Measurements from ENCODE around the gene TSHZ2.

Gene TSHZ2

GRCh38 chr20:53116733-53117132 is 144.6 kb downstream of the TSHZ2 start:
- CTCF ChIA-PET: interaction anchor here (0.9 kb wide), 1 partner anchor 431 kb away, joined by 3 read pairs; no protein-coding TSS in a partner anchor

DNA sequence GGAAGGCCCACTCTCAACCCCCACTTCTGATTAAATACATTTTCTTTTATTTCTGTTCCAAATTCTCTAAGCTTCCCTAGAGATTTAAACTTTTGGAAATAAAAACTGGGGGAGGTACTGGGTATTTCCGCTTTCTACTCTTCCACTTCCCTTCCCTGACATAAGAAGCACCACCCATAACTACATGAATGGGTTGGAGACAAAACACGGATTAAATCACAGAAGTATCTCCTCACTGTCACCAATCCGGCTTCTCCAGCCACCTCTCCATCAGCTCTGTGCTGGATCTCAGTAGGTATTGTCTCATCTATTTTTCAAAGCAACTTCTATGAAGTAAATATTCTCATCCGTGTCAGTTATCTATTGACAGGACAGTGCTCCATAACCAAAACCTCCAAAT is 150.7 kb downstream of the TSHZ2 start:
- Histone ChIP-seq H3K4me1 (ENCODE audit: control extremely low read depth in 1 of 4, control insufficient read depth in 4 of 4, insufficient read depth in 4 of 4, low read length in 3 of 4) (no peaks in the 10 kb centered on the region), H3K27me3 (replicated peaks in 2 of 5; ENCODE audit: control insufficient read depth in 4 of 5, insufficient read depth in 5 of 5, low read length in 4 of 5) (peaks cover 0 to 5% (median 0%) of the 10 kb centered on the region in 5 experiments), H3K27ac (ENCODE audit: insufficient read depth in 1 of 2, low read depth in 1 of 2, low read length in 2 of 2, poor library complexity in 1 of 2, severe bottlenecking in 2 of 2) (no peak overlapping the region), H3K36me3 (ENCODE audit: control insufficient read depth in 4 of 4, insufficient read depth in 4 of 4, low read length in 3 of 4) (no peaks in the 10 kb centered on the region), H3K4me3 (ENCODE audit: control insufficient read depth in 1 of 7, extremely low read depth in 1 of 7, insufficient read depth in 4 of 7, low read depth in 2 of 7, low read length in 6 of 7) (no peak overlapping the region), H3K9me3 (ENCODE audit: control extremely low read depth in 1 of 5, control insufficient read depth in 4 of 5, insufficient read depth in 2 of 5, low read depth in 1 of 5, low read length in 4 of 5) (no peaks in the 10 kb centered on the region)
- ChIA-PET POLR2A (no interaction called here), CTCF (no interaction called here)
- 100% methylated on average over 3 of the region's 4 CpGs for WGBS (ENCODE audit: insufficient coverage)
- DNase-seq: no peak

More at GRCh38 chr20:53116733-53117132, 144.6 kb downstream of the TSHZ2 start:
- no peaks in the 10 kb centered on the region for H3K9me3 ChIP-seq (ENCODE audit: control extremely low read depth in 1 of 5, control insufficient read depth in 4 of 5, insufficient read depth in 2 of 5, low read depth in 1 of 5, low read length in 4 of 5)
- POLR2A ChIA-PET: no interaction called here
- H3K27me3 ChIP-seq (replicated peaks in 2 of 5; ENCODE audit: control insufficient read depth in 4 of 5, insufficient read depth in 5 of 5, low read length in 4 of 5): no peaks in the 10 kb centered on the region
- no peaks in the 10 kb centered on the region for H3K4me1 ChIP-seq (ENCODE audit: control extremely low read depth in 1 of 4, control insufficient read depth in 4 of 4, insufficient read depth in 4 of 4, low read length in 3 of 4)
- WGBS (ENCODE audit: insufficient coverage): 89% methylated on average over 2 of the region's 3 CpGs
- no peaks in the 10 kb centered on the region for H3K36me3 ChIP-seq (ENCODE audit: control insufficient read depth in 4 of 4, insufficient read depth in 4 of 4, low read length in 3 of 4)
- no peak overlapping the region for H3K4me3 ChIP-seq (ENCODE audit: control insufficient read depth in 1 of 7, extremely low read depth in 1 of 7, insufficient read depth in 4 of 7, low read depth in 2 of 7, low read length in 6 of 7)
- DNase-seq: no peak
- no peak overlapping the region for H3K27ac ChIP-seq (ENCODE audit: insufficient read depth in 1 of 2, low read depth in 1 of 2, low read length in 2 of 2, poor library complexity in 1 of 2, severe bottlenecking in 2 of 2)

DNA sequence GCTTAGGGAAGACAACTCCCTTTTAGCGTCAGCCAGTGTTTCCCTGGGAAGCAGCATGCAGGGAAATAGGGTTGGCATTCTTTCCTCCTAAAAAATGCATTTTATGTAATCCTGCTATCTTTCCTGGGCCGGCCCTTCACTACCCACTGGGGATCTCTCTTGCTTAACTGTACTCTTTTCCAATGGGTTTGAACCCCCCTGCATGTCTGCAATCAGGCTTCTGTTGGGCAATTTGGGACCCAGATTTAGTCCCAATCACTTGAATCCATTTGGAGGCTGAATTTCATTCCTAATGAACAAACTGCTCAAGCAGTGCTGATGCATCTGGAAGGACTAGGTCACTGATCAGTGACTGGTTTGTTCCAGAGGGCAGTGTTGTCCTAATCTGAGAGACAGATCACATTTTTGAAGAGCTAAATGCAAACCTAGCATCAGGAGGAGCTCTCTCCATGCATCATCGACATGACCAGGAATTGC is 152.0 kb downstream of the TSHZ2 start:
- no peaks in the 10 kb centered on the region for H3K4me1 ChIP-seq (ENCODE audit: control extremely low read depth in 1 of 4, control insufficient read depth in 4 of 4, insufficient read depth in 4 of 4, low read length in 3 of 4)
- peaks cover 0 to 8% (median 0%) of the 10 kb centered on the region in 5 experiments for H3K27me3 ChIP-seq (replicated peaks in 2 of 5; ENCODE audit: control insufficient read depth in 4 of 5, insufficient read depth in 5 of 5, low read length in 4 of 5)
- H3K36me3 ChIP-seq (ENCODE audit: control insufficient read depth in 4 of 4, insufficient read depth in 4 of 4, low read length in 3 of 4): no peaks in the 10 kb centered on the region
- no peak for DNase-seq
- POLR2A ChIA-PET: no interaction called here
- no peak overlapping the region for H3K27ac ChIP-seq (ENCODE audit: insufficient read depth in 1 of 2, low read depth in 1 of 2, low read length in 2 of 2, poor library complexity in 1 of 2, severe bottlenecking in 2 of 2)
- WGBS (ENCODE audit: insufficient coverage): 94% methylated on average over 3 of the region's 3 CpGs
- no peaks in the 10 kb centered on the region for H3K9me3 ChIP-seq (ENCODE audit: control extremely low read depth in 1 of 5, control insufficient read depth in 4 of 5, insufficient read depth in 2 of 5, low read depth in 1 of 5, low read length in 4 of 5)
- H3K4me3 ChIP-seq (ENCODE audit: control insufficient read depth in 1 of 7, extremely low read depth in 1 of 7, insufficient read depth in 4 of 7, low read depth in 2 of 7, low read length in 6 of 7): no peak overlapping the region
- CTCF ChIA-PET: no interaction called here

- CTCF ChIA-PET: no interaction called here
- peaks cover 0 to 8% (median 0%) of the 10 kb centered on the region in 5 experiments for H3K27me3 ChIP-seq (replicated peaks in 2 of 5; ENCODE audit: control insufficient read depth in 4 of 5, insufficient read depth in 5 of 5, low read length in 4 of 5)
- WGBS (ENCODE audit: insufficient coverage): 100% methylated on average over 3 of the region's 3 CpGs
These were observed 152.6 kb downstream of the TSHZ2 start for GRCh38 chr20:53124803-53125202.

GRCh38 chr20:53126185-53126584 is 154.0 kb downstream of the TSHZ2 start:
- H3K4me1 ChIP-seq (ENCODE audit: control extremely low read depth in 1 of 4, control insufficient read depth in 4 of 4, insufficient read depth in 4 of 4, low read length in 3 of 4): no peaks in the 10 kb centered on the region
- no peak for DNase-seq
- no peaks in the 10 kb centered on the region for H3K9me3 ChIP-seq (ENCODE audit: control extremely low read depth in 1 of 5, control insufficient read depth in 4 of 5, insufficient read depth in 2 of 5, low read depth in 1 of 5, low read length in 4 of 5)
- ChIA-PET CTCF (no interaction called here), POLR2A (no interaction called here)
- no peaks in the 10 kb centered on the region for H3K36me3 ChIP-seq (ENCODE audit: control insufficient read depth in 4 of 4, insufficient read depth in 4 of 4, low read length in 3 of 4)
- peaks cover 0 to 8% (median 0%) of the 10 kb centered on the region in 5 experiments for H3K27me3 ChIP-seq (replicated peaks in 2 of 5; ENCODE audit: control insufficient read depth in 4 of 5, insufficient read depth in 5 of 5, low read length in 4 of 5)
- H3K4me3 ChIP-seq (ENCODE audit: control insufficient read depth in 1 of 7, extremely low read depth in 1 of 7, insufficient read depth in 4 of 7, low read depth in 2 of 7, low read length in 6 of 7): no peak overlapping the region
- H3K27ac ChIP-seq (ENCODE audit: insufficient read depth in 1 of 2, low read depth in 1 of 2, low read length in 2 of 2, poor library complexity in 1 of 2, severe bottlenecking in 2 of 2): no peak overlapping the region
- WGBS (ENCODE audit: insufficient coverage): 67% methylated on average over 7 of the region's 7 CpGs

More at GRCh38 chr20:53124803-53125202, 152.6 kb downstream of the TSHZ2 start:
- no peaks in the 10 kb centered on the region for H3K4me1 ChIP-seq (ENCODE audit: control extremely low read depth in 1 of 4, control insufficient read depth in 4 of 4, insufficient read depth in 4 of 4, low read length in 3 of 4)
- POLR2A ChIA-PET: no interaction called here
- no peak overlapping the region for H3K4me3 ChIP-seq (ENCODE audit: control insufficient read depth in 1 of 7, extremely low read depth in 1 of 7, insufficient read depth in 4 of 7, low read depth in 2 of 7, low read length in 6 of 7)
- no peak for DNase-seq
- H3K27ac ChIP-seq (ENCODE audit: insufficient read depth in 1 of 2, low read depth in 1 of 2, low read length in 2 of 2, poor library complexity in 1 of 2, severe bottlenecking in 2 of 2): no peak overlapping the region
- no peaks in the 10 kb centered on the region for H3K9me3 ChIP-seq (ENCODE audit: control extremely low read depth in 1 of 5, control insufficient read depth in 4 of 5, insufficient read depth in 2 of 5, low read depth in 1 of 5, low read length in 4 of 5)
- H3K36me3 ChIP-seq (ENCODE audit: control insufficient read depth in 4 of 4, insufficient read depth in 4 of 4, low read length in 3 of 4): no peaks in the 10 kb centered on the region

- CTCF ChIA-PET: no interaction called here
- no CpG with 5 or more reads among the region's 2 CpGs for WGBS (ENCODE audit: insufficient coverage)
- Histone ChIP-seq H3K4me1 (ENCODE audit: control extremely low read depth in 1 of 4, control insufficient read depth in 4 of 4, insufficient read depth in 4 of 4, low read length in 3 of 4) (no peaks in the 10 kb centered on the region), H3K27ac (ENCODE audit: insufficient read depth in 1 of 2, low read depth in 1 of 2, low read length in 2 of 2, poor library complexity in 1 of 2, severe bottlenecking in 2 of 2) (no peak overlapping the region), H3K27me3 (replicated peaks in 2 of 5; ENCODE audit: control insufficient read depth in 4 of 5, insufficient read depth in 5 of 5, low read length in 4 of 5) (peaks cover 0 to 8% (median 0%) of the 10 kb centered on the region in 5 experiments), H3K9me3 (ENCODE audit: control extremely low read depth in 1 of 5, control insufficient read depth in 4 of 5, insufficient read depth in 2 of 5, low read depth in 1 of 5, low read length in 4 of 5) (no peaks in the 10 kb centered on the region), H3K36me3 (ENCODE audit: control insufficient read depth in 4 of 4, insufficient read depth in 4 of 4, low read length in 3 of 4) (no peaks in the 10 kb centered on the region), H3K4me3 (ENCODE audit: control insufficient read depth in 1 of 7, extremely low read depth in 1 of 7, insufficient read depth in 4 of 7, low read depth in 2 of 7, low read length in 6 of 7) (no peak overlapping the region)
- POLR2A ChIA-PET: no interaction called here
- DNase-seq: no peak
These were observed 154.9 kb downstream of the TSHZ2 start for GRCh38 chr20:53127027-53127426.

DNA sequence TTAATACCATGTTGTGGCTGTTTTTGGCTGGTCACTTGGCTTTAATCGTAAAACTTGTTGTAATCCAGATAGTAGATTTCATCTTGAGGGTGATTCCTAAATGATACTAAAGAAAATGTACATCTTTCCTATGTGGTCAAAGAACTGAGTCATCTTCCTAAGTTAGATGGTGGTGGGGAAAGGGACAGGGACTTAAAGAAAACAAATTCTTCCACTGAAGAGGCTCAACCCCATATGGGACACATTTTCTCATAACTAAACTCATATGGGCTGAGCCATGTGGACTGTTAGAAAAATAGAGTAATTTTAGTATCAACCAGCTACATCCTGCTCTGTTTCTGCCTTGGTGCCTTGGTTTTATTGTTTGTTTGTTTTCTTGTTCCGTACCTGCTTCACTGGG is 155.8 kb downstream of the TSHZ2 start:
- no peak for DNase-seq
- WGBS (ENCODE audit: insufficient coverage): no CpG with 5 or more reads among the region's 2 CpGs
- Histone ChIP-seq H3K27me3 (replicated peaks in 2 of 5; ENCODE audit: control insufficient read depth in 4 of 5, insufficient read depth in 5 of 5, low read length in 4 of 5) (peaks cover 0 to 8% (median 0%) of the 10 kb centered on the region in 5 experiments), H3K9me3 (ENCODE audit: control extremely low read depth in 1 of 5, control insufficient read depth in 4 of 5, insufficient read depth in 2 of 5, low read depth in 1 of 5, low read length in 4 of 5) (no peaks in the 10 kb centered on the region), H3K36me3 (ENCODE audit: control insufficient read depth in 4 of 4, insufficient read depth in 4 of 4, low read length in 3 of 4) (no peaks in the 10 kb centered on the region), H3K27ac (ENCODE audit: insufficient read depth in 1 of 2, low read depth in 1 of 2, low read length in 2 of 2, poor library complexity in 1 of 2, severe bottlenecking in 2 of 2) (no peak overlapping the region), H3K4me1 (ENCODE audit: control extremely low read depth in 1 of 4, control insufficient read depth in 4 of 4, insufficient read depth in 4 of 4, low read length in 3 of 4) (no peaks in the 10 kb centered on the region), H3K4me3 (ENCODE audit: control insufficient read depth in 1 of 7, extremely low read depth in 1 of 7, insufficient read depth in 4 of 7, low read depth in 2 of 7, low read length in 6 of 7) (no peak overlapping the region)
- POLR2A ChIA-PET: no interaction called here
- CTCF ChIA-PET: no interaction called here
